GM21367 (cell line): ENCODE data around the gene LRIG1.

Source experiments
- ATAC-seq: cut with Tn5 transposase; IDR thresholded peaks from one replicate; pipeline ENCODE4 v1.9.1; 2021; ENCODE audit not compliant: unreplicated experiment

The LRIG1 gene

GRCh38 chr3:66404903-66405700 lies 95.7 kb downstream of the LRIG1 start:
- no peak for ATAC-seq

GRCh38 chr3:66404197-66404596 lies 96.6 kb downstream of the LRIG1 start:
- no peak for ATAC-seq

- ATAC-seq: no peak
These were observed 97.4 kb downstream of the LRIG1 start for GRCh38 chr3:66403323-66403990.

GRCh38 chr3:66402596-66403290 lies 98.1 kb downstream of the LRIG1 start:
- no peak for ATAC-seq

- ATAC-seq: no peak
These were observed 98.9 kb downstream of the LRIG1 start for GRCh38 chr3:66401675-66402491.

GRCh38 chr3:66401157-66401550 lies 99.7 kb downstream of the LRIG1 start:
- ATAC-seq: no peak

GRCh38 chr3:66400411-66401156 lies 100.2 kb downstream of the LRIG1 start:
- no peak for ATAC-seq

GRCh38 chr3:66399529-66400232 lies 101.1 kb downstream of the LRIG1 start:
- no peak for ATAC-seq

- ATAC-seq: no peak
These were observed 102.4 kb downstream of the LRIG1 start for GRCh38 chr3:66398228-66399025.

GRCh38 chr3:66397745-66398144 lies 103.1 kb downstream of the LRIG1 start:
- no peak for ATAC-seq

GRCh38 chr3:66396888-66397287 lies 103.9 kb downstream of the LRIG1 start:
- no peak for ATAC-seq

GRCh38 chr3:66396161-66396760 lies 104.6 kb downstream of the LRIG1 start:
- ATAC-seq: no peak

GRCh38 chr3:66395635-66396034 lies 105.2 kb downstream of the LRIG1 start:
- ATAC-seq: no peak

- no peak for ATAC-seq
These were observed 106.0 kb downstream of the LRIG1 start for GRCh38 chr3:66394753-66395249.

GRCh38 chr3:66394019-66394752 lies 106.6 kb downstream of the LRIG1 start:
- peak; percentile 84 for ATAC-seq

- ATAC-seq: peak; percentile 18
These were observed 107.4 kb downstream of the LRIG1 start for GRCh38 chr3:66393333-66394005.

- no peak for ATAC-seq
These were observed 107.9 kb downstream of the LRIG1 start for GRCh38 chr3:66392966-66393332.
